ENCODE results near the gene TAS1R3. TPM values are rescaled to one million over a fixed set of nuclear protein-coding genes. Genes with fewer than 3 reads are reported as not detected.
A peak's percentile ranks its signal among the peaks of the same experiment; 100 is the strongest.

The TAS1R3 gene
- total RNA-seq, 1 experiment from 2014 or later, result 0.28 TPM

- Histone ChIP-seq H3K23me2 (ENCODE audit: insufficient read length, low read depth, low read length, poor library complexity, severe bottlenecking) (peaks cover 10% of the 10 kb centered on the region), H4K5ac (ENCODE audit: insufficient read length, low read depth, low read length) (no peak overlapping the region), H3K14ac (ENCODE audit: insufficient read depth, low read length) (no peak overlapping the region), H2BK12ac (ENCODE audit: insufficient read length, low read depth, low read length) (no peak overlapping the region), H2BK5ac (ENCODE audit: insufficient read length, low read length) (no peak overlapping the region), H2AK5ac (ENCODE audit: insufficient read length, low read length) (no peak overlapping the region), H4K20me1 (ENCODE audit: control insufficient read depth, insufficient read depth, insufficient read length) (no peaks in the 10 kb centered on the region), H3K27me3 (ENCODE audit: insufficient read depth, low read length) (no peaks in the 10 kb centered on the region), H3K56ac (ENCODE audit: insufficient read length, low read depth, low read length) (no peak overlapping the region), H2BK15ac (ENCODE audit: low read depth, low read length) (no peak overlapping the region), H3K9ac (ENCODE audit: extremely low read depth, insufficient read length, low read length) (peak overlapping the region; percentile 92), H3K79me1 (ENCODE audit: insufficient read depth, low read depth, low read length, poor library complexity, severe bottlenecking) (peaks cover 13% of the 10 kb centered on the region), H2BK120ac (ENCODE audit: low read depth, low read length, poor library complexity, severe bottlenecking) (no peak overlapping the region), H3K23ac (ENCODE audit: insufficient read length, low read depth, low read length) (no peak overlapping the region), H2AFZ (ENCODE audit: low read length) (no peak overlapping the region), H3T11ph (ENCODE audit: low read length) (no peak overlapping the region), H3K27ac (ENCODE audit: insufficient read length, low read depth, low read length) (no peak overlapping the region), H3K4ac (ENCODE audit: low read depth, low read length) (no peak overlapping the region), H3K9me3 (ENCODE audit: control insufficient read depth, low read depth, low read length) (no peaks in the 10 kb centered on the region), H3K18ac (ENCODE audit: insufficient read length, low read depth, low read length) (no peak overlapping the region), H4K8ac (replicated peaks; ENCODE audit: insufficient read length, low read depth, low read length) (no peak overlapping the region), H4K91ac (ENCODE audit: insufficient read length, low read depth, low read length) (no peak overlapping the region), H3K4me2 (ENCODE audit: insufficient read depth, insufficient read length, low read length) (peak overlapping the region; percentile 94), H3K4me1 (ENCODE audit: insufficient read depth, low read length) (no peaks in the 10 kb centered on the region; the same call in 1 of the 2 replicates), H2BK20ac (ENCODE audit: low read depth, low read length, poor library complexity, severe bottlenecking) (no peak overlapping the region), H3K79me2 (ENCODE audit: insufficient read depth, low read length) (peaks cover 4% of the 10 kb centered on the region; the same call in 1 of the 2 replicates)
- no peaks in the 10 kb centered on the region for H3K9me3 Mint-ChIP-seq
- H3K4me3 Mint-ChIP-seq, result peak overlapping the region; percentile 83 to 88
- H3K27me3 Mint-ChIP-seq (ENCODE audit: low read depth), result peaks cover 2% of the 10 kb centered on the region; the same call in 1 of the 2 replicates
- DNase-seq, result no peak
- H3K4me1 Mint-ChIP-seq, result peaks cover 5 to 10% of the 10 kb centered on the region in 2 experiments
- peaks cover 6 to 20% (median 12%) of the 10 kb centered on the region in 3 experiments for H3K36me3 Mint-ChIP-seq (ENCODE audit: insufficient read depth in 1 of 3, low read depth in 3 of 3)
- H3K27ac Mint-ChIP-seq, result peak overlapping the region; percentile 10 to 95 (median 61); a peak in 4 of 7 replicates
- TF ChIP-seq, protein P1, sequence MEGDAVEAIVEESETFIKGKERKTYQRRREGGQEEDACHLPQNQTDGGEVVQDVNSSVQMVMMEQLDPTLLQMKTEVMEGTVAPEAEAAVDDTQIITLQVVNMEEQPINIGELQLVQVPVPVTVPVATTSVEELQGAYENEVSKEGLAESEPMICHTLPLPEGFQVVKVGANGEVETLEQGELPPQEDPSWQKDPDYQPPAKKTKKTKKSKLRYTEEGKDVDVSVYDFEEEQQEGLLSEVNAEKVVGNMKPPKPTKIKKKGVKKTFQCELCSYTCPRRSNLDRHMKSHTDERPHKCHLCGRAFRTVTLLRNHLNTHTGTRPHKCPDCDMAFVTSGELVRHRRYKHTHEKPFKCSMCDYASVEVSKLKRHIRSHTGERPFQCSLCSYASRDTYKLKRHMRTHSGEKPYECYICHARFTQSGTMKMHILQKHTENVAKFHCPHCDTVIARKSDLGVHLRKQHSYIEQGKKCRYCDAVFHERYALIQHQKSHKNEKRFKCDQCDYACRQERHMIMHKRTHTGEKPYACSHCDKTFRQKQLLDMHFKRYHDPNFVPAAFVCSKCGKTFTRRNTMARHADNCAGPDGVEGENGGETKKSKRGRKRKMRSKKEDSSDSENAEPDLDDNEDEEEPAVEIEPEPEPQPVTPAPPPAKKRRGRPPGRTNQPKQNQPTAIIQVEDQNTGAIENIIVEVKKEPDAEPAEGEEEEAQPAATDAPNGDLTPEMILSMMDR (conservative IDR thresholded peaks at IDR 0.05), result no peak
- no CpG with 5 or more reads among the region's 52 CpGs for WGBS (ENCODE audit: extremely low coverage, insufficient read length, low lambda C conversion rate)
Measured at GRCh38 chr1:1373815-1374588, 42.9 kb downstream of the TAS1R3 start.
